ENCODE measurements around the gene SLC2A4RG. TPM values are rescaled to one million over a fixed set of nuclear protein-coding genes. Genes with fewer than 3 reads are reported as not detected.

The SLC2A4RG gene
- total and polyA plus RNA-seq, 2 of the 4 experiments (the other 2 are of a cell fraction): 5.0 to 50.3 TPM

DNA sequence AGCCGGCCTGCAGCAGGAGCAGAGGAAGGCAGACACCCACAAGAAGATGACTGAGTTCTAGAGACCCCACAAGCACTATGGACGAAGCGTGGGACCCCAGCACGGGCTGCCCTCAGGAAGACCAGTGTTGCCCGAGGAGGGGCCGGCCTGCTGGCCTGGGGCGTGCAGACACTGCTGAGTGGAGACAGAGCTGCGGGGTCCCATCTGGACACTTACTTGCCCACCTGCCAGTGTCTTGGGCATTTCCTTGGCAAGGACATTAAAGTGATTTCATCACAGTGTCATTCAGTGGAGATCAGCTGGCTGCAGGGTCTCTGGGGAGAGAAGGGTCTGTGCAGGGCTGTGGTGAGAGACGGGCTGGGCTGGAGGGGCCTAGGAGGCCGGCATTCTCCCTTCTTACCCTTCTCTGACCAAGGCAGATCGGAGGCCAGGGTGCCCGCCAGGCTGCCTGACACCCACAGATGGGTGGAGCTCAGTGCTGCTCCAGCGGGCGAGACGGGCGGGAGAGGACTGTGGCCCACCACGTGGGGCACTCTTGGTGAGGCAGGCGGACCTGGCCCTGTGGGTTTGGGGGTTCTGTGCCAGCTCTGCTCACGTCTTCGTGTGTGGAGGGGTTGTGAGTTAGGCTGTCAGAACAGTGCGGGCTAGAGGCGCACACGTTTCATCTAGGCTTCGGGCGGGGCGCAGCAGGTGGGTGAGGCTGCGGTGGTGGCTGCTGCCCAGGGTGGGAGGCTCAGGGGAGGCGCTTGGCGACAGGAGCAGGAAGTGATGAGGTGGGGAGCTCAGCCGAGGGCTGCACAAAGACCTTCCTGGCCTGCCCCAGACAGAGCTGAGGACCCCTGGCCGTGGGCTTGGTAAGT, 3.5 kb upstream of the SLC2A4RG start, which contains the start of gene LIME1:
Gene LIME1, plus strand, starts transcription at position 806 of the 860 bp plus-strand sequence. CDS start 886 bp downstream, outside the sequence.
- intact Hi-C loops (cut with micrococcal nuclease) (no loop called here), dilution Hi-C loops (cut with HindIII; ENCODE audit: low sequenced_read_pairs, unreplicated experiment) (no loop called here), in situ Hi-C loops (cut with MboI; ENCODE audit: low sequenced_read_pairs) (no loop called here)
- ChIA-PET POLR2A (ENCODE audit: unreplicated experiment) (no interaction called here), CTCF (no interaction called here)
- H3K79me1 ChIP-seq (ENCODE audit: low read depth in 1 of 2, low read length in 2 of 2): peaks cover 16 to 34% of the 10 kb centered on the region in 2 experiments
- H4K8ac ChIP-seq (ENCODE audit: low read depth in 2 of 2, low read length in 2 of 2): no peak within 1 kb of the TSS
- DNase-seq (no peak), ATAC-seq (ENCODE audit: low read depth) (no peak)
- no peak within 1 kb of the TSS for H2BK20ac ChIP-seq (ENCODE audit: low read depth, low read length)
- H3K4me1 ChIP-seq (ENCODE audit: control insufficient read depth, insufficient read depth, low read length): peaks cover 5% of the 10 kb centered on the region; the same call in 1 of the 2 replicates
- no peaks in the 10 kb centered on the region for H3K27me3 ChIP-seq (ENCODE audit: control insufficient read depth, insufficient read depth, low read length)
- no peak within 1 kb of the TSS for H3K14ac ChIP-seq (replicated peaks; ENCODE audit: low read depth, low read length)
- no peak within 1 kb of the TSS for H2BK120ac ChIP-seq (ENCODE audit: low read depth, low read length)
- WGBS, 2 experiments (ENCODE audit: extremely low coverage in 2 of 2, insufficient read length in 1 of 2): 93% methylated on average over 16 of the region's 31 CpGs; no CpG with 5 or more reads in 1 of the 2 experiments
- no peak within 1 kb of the TSS for H3K18ac ChIP-seq (ENCODE audit: low read depth, low read length)
- no peak for TF ChIP-seq CEBPB (IDR thresholded peaks at IDR 0.05; ENCODE audit: low read depth, low read length)
- TF ChIP-seq, protein P1, sequence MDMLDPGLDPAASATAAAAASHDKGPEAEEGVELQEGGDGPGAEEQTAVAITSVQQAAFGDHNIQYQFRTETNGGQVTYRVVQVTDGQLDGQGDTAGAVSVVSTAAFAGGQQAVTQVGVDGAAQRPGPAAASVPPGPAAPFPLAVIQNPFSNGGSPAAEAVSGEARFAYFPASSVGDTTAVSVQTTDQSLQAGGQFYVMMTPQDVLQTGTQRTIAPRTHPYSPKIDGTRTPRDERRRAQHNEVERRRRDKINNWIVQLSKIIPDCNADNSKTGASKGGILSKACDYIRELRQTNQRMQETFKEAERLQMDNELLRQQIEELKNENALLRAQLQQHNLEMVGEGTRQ (IDR thresholded peaks at IDR 0.05; ENCODE audit: low read depth, low read length): no peak
- no TSS peak for BruUV-seq (replicated peaks)
- no peak within 1 kb of the TSS for H3K9ac ChIP-seq (ENCODE audit: low read depth, low read length)
- H3K9me1 ChIP-seq (ENCODE audit: insufficient read depth, low read length): peaks cover 15% of the 10 kb centered on the region
- no peak within 1 kb of the TSS for H3K4me2 ChIP-seq (ENCODE audit: low read depth, low read length)
- H2AFZ ChIP-seq (replicated peaks; ENCODE audit: low read length, poor library complexity): peak within 1 kb of the TSS; percentile 58
- no peak within 1 kb of the TSS for H4K5ac ChIP-seq (ENCODE audit: low read depth, low read length)
- peaks cover 31% of the 10 kb centered on the region for H3K36me3 ChIP-seq (ENCODE audit: control insufficient read depth, insufficient read depth, low read length)
- no peaks in the 10 kb centered on the region for H3K9me3 ChIP-seq (ENCODE audit: control insufficient read depth, insufficient read depth, low read length)
- no peak within 1 kb of the TSS for H3K27ac ChIP-seq (ENCODE audit: insufficient read depth, low read length)
- H3K4me3 ChIP-seq (ENCODE audit: insufficient read depth, low read depth, low read length): no peak within 1 kb of the TSS
- no peak within 1 kb of the TSS for H3K23ac ChIP-seq (ENCODE audit: low read depth, low read length)
- no peak within 1 kb of the TSS for H2BK5ac ChIP-seq (ENCODE audit: low read depth, low read length, poor library complexity, severe bottlenecking)
- no peak within 1 kb of the TSS for H3K4ac ChIP-seq (ENCODE audit: low read depth, low read length)
- H2AK9ac ChIP-seq (replicated peaks; ENCODE audit: low read depth, low read length, poor library complexity): peak within 1 kb of the TSS; percentile 72
- peaks cover 38% of the 10 kb centered on the region for H4K20me1 ChIP-seq (ENCODE audit: insufficient read depth, low read length)
- no peak within 1 kb of the TSS for H4K91ac ChIP-seq (ENCODE audit: insufficient read depth, low read depth, low read length)
- H2BK15ac ChIP-seq (ENCODE audit: low read depth, low read length): no peak within 1 kb of the TSS
- H2AK5ac ChIP-seq (ENCODE audit: low read depth, low read length): no peak within 1 kb of the TSS
- no peak within 1 kb of the TSS for H3K56ac ChIP-seq (ENCODE audit: extremely low read depth, insufficient read depth, low read length)

Measured in IMR-90 (cell line).